GM21526 (cell line): Measurements from ENCODE around the gene ENPP3.

Source experiments
- ATAC-seq: cut with Tn5 transposase; IDR thresholded peaks from one replicate; pipeline ENCODE4 v1.9.1; 2021; ENCODE audit warnings: moderate library complexity; ENCODE audit not compliant: unreplicated experiment, low FRiP score

ENPP3 gene

DNA sequence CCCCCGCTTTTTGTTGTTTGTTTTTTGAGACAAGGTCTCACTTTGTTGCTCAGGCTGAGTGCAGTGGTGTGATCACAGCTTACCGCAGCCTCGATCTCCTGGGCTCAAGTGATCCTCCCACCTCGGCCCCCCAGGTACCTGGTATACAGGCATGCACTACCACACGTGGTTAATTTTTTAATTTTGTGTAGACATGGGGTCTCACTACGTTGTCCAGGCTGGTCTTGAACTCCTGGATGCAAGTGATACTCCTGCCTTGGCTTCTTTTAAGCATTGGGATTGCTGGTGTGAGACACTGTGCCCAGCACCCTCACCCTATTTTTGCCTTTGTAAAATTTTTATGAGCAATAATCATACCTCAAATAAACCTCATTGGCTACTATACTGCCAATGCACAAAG, 5.5 kb downstream of the ENPP3 start:
- ATAC-seq = no peak

DNA sequence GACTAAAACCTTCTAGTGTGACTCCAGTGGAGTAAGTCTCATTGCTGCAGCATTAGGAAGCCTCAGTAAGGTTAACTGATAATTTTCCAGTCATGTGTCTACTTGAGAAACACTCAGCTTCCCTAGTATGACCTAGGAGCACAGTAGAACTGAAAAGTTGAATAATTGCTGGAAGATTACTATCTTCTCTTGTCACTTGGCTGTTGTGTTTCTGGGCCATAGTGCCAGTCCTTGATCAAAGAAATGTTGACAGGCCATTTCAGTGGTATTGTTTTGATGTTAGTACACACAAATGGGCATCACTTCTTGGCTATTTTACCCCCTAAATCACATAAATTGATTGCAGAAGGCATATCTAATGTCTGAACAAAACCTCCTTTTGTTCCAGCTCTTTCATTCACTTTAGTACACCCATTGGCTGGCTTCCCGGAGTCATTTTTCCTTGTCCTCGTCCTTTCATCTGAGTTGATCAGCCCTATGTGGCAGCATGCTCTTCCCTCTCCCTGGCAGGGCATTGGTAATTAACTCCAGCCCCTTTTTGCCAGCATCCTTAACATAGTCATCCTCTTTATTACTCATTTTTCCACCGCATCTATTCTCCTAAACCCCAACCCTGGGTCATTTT, 6.0 kb downstream of the ENPP3 start:
- ATAC-seq = no peak

DNA sequence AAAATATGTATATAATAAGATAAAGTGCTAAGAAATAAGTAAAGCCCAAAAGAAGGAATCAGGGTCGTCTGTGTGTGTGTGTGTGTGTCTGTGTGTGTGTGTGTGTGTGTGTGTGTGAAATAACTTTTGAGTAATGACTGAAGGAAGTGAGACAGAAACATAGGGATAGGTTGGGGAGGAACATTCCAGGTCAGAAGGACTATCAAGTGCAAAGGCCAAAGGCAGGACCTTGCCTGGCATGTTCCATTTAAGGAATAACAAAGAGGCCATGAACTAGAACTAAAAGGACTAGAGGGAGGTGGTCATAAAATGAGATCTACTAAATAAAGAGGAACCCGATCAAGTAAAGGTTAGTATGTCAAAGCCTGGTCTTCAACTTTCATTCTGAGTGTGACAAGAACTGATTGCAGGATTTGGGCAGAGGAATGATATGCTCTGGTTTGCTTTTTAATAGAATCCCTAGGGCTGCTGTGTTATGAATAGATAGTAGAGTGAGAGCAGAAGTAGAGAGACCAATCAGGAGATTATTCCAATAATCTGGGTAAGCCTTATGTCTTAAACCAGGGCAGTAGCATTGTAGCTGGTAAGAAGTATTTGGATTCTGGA, 6.9 kb downstream of the ENPP3 start:
- ATAC-seq = no peak

DNA sequence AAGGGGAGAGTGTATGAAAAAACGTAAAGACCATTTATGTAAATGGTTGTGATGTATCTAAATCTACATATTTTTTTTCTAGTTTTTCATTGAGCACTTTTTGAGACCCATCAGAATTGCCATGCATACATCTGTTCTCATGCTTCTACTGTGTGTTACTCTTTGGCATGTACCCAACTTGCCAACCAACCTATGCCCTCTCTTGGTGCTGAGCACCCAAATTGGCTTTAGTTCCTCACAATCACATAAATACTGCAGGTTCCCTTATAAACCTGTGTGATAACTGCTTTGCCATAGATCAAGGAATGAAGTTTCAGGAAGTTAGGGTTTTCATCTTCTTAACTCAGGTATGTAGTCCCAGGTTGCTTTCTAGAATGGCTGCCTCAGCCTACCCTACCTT, 7.8 kb downstream of the ENPP3 start:
- ATAC-seq = no peak

DNA sequence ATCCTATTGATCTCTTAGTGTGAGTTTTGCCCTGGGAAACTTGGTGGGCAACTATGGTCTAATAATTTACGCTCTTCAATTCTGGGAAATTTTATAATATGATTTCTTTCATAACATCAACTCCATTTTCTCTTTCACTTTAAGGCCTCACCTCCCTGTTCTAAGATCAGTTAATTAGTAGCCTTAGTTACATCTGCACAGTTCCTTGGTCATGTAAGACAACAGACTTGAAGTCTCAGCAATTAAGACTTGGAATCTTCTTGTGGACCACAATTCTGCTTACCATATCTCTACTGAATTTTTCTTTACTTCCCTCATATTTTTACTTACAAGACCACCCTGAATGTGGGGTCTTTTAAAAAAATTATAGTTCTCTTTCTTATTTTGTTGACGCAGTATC, 8.7 kb downstream of the ENPP3 start:
- ATAC-seq = no peak

DNA sequence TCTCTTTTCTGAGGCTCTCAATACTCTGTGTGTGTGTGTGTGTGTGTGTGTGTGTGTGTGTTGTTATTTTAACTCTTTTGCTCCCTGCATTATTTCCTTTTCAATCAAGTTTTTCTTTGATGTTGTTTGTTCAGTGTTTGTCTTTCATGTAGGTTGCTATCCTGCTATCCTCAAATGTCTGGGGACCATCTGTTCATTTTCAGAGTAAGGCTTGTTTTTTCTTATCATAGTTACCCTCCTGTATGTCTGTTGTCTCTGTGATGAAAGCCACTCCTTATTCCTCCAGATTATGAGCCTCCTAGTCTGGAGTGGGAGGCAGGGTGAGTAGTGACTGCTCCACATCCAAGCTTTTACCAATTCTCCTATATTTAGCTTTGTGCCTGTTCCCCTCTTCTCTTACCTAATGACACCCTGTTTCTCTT, 9.2 kb downstream of the ENPP3 start:
- no peak for ATAC-seq

DNA sequence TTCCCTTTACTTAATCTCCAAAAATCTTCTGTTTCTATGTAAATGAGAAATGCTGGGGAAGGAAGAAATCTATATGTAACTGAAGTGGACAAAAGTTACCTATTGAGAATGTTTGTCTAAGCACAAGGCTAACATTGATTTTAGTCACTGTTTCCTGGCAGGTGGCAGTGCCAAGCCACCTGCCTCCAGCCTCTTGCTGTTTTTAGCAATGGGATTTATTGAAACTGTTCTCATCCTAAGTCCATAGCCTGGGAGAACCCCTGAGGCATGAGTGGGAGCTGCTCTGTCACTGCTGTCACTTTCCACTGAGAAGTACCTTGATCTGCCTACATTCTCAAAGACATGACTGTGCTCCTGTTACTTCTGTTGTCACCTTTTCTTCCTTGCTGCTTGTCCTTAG, 14.7 kb downstream of the ENPP3 start:
- no peak for ATAC-seq

DNA sequence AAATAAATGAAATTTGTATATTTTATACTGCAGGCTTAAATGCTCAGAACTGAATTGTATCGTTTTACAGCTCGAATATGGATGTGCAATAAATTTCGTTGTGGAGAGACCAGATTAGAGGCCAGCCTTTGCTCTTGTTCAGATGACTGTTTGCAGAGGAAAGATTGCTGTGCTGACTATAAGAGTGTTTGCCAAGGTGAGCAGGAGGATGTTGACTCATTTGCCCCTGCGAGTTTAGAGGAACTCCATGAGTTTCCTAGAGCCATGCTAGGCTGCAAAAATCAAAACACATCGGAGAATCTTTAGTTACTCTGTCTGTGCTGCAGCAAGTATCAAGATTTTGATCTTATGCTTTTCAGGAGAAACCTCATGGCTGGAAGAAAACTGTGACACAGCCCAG, 15.4 kb downstream of the ENPP3 start:
- ATAC-seq = no peak

DNA sequence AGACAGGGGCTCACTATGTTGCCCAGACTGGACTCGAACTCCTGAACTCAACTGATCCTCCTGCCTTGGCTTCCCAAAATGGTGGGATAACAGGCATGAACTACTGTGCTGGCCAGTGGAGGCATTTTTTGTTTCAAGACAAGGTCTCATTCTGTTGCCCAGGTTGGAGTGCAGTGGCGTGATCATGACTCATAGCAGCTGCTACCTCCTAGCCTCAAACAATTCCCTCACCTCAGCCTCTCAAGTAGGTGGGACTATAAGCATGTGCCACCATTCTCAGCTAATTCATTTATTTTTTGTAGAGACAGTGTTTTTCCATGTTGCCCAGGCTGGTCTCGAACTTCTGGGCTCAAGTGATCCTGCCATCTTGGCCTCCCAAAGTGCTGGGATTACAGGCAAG, 17.2 kb downstream of the ENPP3 start:
- ATAC-seq = no peak

DNA sequence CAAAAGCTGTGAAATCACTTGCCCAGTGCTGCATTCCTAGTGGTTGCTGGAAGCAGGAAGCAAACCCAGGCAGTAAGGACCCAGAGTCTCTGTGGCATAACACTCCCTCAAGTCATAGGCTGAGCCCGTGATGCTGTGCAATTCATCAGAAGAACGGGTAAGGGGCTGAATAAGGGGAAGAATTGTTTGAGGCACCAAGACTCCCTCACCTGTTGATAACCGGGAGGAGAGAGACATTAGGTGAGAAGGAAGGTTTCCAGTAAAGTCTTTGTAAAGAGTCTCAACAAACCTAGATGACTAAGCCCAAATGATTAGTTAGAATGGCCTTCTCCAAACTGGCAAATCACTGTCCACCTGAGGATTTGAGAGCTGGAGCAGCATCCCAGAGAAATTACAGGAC, 18.3 kb downstream of the ENPP3 start:
- ATAC-seq = no peak

DNA sequence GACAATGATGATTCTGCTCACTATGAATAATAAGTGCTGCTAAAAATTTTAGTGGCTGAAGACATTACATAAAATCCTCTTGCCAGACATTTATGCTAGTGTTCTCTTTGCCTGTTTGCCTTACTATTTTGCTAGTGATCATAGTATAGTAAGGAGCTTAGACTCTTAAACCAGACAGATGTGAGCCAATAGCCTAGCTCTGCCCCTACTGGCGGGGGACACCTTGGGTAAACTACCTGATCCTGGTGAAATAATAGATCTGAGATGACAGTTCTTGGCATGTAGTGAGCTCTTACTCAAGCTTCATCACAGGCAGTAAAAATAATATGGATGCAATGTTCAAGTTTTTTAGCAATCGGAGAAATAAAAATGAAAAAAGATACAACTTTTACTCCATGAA, 18.8 kb downstream of the ENPP3 start:
- ATAC-seq = no peak

DNA sequence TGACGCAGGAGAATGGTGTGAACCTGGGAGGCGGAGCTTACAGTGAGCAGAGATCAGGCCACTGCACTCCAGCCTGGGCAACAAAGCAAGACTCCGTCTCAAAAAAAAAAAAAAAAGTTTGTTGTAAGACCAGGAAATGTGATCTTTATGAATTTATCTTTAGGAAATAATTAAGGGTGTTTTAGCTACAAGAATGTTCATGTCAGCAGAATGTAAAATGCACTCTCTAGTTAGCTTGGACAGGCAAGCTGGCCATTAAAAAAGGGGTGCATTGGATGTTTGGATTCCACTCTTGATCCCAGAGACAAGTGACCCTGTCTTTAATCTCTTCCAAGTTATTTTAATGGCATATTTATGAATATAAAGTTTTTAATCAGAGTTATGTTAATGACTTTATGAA, 19.6 kb downstream of the ENPP3 start:
- no peak for ATAC-seq

DNA sequence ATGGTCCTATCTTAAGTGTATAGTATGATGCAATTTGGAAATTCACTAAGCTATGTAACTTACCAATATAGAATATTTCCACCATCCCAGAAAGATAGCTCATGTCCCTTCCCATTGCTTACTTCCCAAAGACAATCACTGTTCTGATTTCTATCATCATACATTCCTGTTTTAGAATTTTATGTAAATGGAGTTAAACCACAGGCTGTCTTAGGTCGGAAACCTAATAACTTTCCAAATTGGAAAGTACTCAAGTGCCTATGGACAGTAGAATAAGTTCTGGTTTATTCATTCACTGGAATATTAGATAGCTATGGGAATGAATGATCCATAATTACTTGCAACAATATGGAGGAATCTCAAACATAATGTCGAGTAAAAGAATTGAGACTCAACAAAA, 20.1 kb downstream of the ENPP3 start:
- no peak for ATAC-seq

DNA sequence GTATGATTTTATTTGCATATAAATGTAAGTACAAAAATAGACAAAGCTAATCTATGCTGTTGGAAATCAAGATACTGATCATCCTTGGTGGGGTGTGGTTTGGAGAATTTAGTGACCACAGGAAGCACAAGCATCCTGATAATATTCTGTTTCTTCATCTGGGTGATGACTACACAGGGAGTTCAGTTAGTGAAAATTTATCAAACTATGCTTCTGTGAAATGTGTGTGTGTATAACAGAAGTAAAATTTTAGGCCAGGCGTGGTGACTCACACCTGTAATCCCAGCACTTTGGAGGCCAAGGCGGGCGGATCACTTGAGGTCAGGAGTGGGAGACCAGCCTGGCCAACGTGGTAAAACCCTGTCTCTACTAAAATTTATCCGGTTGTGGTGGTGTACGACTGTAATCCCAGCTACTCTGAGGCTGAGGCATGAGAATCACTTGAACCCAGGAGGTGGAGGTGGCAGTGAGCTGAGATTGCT, 20.6 kb downstream of the ENPP3 start:
- ATAC-seq = no peak

DNA sequence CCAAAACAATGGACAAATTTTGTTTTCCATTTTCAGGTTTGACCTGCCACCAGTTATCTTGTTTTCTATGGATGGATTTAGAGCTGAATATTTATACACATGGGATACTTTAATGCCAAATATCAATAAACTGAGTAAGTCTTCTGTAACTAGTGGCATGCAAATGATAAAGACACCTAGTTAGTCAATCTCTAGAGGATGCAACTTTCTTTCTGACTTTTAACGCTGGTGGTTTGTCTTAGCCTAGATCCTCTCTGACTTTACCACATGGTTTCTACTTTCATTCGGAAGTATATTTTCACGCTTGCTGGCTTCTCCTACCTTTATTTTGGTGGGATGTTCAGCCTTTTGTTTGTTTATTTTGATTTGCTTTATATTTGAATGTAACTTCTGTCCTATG, 21.2 kb downstream of the ENPP3 start:
- no peak for ATAC-seq

DNA sequence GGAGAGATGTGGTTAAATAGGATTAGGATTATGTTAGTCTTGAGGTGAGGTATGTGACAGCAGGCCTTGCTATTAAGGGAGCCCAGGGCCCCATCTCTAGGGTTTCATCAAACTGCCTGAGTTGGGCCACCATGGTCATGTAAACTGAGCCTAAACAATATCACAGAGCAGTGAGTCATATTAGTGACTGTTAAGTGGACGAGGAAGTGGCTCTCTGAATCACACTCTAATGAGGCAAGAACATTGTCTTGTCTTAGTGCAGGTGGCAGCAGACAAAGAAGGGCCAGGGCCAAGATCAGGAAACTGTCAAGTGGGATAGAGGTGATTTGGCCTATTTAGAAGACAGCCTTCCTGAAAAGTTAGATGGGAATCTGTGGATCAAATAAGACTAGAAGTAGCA, 23.1 kb downstream of the ENPP3 start:
- no peak for ATAC-seq

DNA sequence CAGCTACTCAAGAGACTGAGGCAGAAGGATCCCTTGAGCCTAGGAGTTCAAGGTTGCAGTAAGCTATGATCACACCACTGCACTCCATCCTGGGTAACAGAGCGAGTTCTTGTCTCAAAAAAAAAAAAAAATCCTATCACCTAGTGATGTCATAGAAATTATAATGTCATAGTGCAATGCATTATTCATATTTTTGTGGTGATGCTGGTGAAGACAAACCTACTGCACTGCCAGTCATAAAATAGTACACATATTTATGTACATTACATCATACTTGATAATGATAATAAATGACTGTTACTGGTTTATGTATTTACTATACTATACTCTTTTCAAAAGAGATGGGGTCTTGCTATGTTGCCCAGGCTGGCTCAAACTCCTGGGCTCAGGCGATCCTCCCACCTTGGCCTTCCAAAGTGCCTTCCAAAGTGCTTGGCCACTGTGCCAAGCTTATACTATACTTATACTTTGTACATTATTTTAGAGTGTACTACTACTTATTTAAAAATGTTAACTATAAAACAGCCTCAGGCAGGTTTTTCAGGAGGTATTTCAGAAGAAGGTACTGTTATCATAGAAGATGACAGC, 26.6 kb downstream of the ENPP3 start:
- no peak for ATAC-seq

DNA sequence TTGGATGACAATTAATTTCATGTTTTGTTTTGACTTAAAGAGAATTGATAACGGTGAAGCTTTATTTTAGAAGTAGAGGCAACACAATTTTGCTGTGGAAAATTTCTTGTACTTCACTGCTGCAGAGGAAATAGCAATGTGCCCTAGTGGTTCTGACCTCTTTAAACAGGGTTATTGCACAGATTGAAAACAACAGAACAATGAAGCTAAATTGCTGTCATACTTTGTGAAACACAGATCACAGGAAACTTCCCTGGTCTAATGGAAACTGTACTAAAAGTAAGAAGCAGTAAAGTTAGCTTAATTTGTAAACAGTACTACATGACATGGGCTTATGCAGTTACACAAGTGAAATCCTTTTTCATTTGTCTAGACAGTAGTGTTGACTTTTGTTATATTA, 32.8 kb downstream of the ENPP3 start:
- no peak for ATAC-seq

DNA sequence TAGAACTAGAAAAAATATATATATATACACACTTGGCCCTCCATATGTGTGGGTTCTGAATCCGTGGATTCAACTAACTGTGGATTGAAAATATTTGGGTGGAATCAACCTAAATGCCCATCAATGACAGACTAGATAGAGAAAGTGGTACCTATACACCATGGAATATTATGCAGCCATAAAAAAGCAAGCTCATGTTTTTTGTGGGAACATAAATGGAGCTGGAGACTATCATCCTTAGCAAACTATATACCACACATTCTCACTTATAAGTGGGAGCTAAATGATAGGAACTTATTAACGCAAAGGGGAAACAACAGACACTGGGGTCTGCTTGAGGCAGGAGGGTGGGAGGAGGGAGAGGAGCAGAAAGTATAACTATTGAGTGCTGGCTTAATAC, 36.1 kb downstream of the ENPP3 start:
- no peak for ATAC-seq

DNA sequence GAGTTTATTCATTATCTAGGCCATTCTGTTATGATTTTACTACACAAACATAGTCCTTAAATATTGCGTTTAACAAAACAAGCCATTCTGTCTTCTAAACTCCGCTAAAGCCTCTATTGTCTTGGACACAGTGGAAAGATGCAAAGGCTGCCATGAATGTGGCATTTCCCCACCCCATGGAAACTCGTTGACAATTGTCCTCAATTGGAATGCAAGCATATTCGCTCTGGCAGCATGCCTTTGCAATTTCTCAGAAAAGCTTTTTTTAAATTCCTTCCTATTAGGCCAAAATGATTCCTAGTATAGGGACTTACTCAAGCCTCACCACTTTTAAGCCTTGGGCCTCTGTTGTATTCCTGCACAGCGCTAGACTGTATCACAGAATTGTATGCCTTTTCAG, 41.3 kb downstream of the ENPP3 start:
- no peak for ATAC-seq

DNA sequence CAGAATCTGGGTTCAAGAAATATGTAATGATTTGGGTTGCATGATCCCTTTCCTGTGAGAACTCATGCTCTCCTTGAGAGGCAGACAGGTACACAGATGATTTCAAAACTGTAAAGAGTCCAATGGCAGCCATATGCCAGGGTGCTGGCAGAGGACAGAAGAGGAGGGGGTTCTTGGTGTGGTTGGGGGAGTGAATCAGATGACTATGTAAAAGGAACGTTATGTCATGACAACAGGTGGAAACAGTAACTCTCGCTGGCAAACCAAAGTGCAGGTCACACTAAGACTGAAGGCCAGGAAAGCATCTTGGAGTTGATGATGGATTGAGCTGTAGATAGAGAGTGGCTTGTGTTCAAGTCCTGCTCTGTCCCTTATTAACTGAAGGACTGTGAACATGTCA, 43.8 kb downstream of the ENPP3 start:
- ATAC-seq = no peak

DNA sequence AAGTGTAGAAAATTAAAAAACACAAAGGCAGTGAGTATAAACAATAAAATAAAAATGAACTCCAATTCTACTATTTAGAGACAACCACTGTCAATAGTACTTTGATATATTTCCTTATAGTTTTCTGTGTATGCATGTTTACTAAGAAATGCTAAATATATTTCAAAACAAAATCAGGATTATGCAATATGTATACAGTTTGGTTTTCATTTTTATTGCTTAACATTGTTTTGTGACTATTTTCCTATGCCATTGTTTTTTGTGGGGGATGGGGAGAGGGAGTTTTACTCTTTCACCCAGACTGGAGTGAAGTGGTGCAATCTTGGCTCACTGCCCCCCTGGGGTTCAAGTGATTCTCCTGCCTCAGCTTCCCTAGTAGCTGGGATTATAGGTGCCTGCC, 44.5 kb downstream of the ENPP3 start:
- no peak for ATAC-seq
